ENCODE data around the gene TMED10.

The TMED10 gene

DNA sequence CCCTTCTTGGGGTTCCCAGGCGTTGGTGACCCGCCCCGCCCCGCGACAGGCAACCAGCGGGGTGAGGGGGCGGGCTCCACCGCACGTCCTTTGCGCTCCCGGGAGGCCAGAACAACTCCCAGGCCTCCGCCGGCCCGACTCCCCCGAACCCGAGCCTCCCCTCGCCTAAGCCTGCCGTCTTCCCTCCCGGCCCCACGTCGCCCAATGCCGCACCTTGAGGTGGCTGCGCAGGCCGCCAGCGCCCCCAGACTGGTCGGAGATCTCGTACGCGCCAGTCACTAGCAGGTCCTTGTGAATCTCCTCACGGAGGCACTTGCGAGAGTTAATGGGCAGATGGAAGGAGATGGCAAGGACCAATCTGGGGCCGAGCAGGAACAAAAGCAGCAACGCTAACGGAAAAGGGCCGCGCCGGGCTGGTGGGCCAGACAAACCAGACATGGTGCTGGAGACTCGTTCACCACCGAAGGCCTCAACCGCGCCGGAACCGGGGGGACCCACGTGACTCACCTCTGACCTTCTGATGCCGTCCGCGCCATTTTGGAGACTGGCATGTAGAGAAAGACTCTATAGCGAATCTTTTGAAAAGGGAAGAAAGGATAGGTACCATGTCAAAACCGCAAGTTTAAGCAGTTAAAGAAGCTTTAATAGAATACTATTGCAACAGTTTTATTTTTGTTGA, at the start of gene TMED10:
TSS of gene TMED10 (minus strand) at position 471 of the 679 bp plus-strand sequence. CDS start at position 438, 33 bp downstream.
- DNase-seq: peak; percentile 93

DNA sequence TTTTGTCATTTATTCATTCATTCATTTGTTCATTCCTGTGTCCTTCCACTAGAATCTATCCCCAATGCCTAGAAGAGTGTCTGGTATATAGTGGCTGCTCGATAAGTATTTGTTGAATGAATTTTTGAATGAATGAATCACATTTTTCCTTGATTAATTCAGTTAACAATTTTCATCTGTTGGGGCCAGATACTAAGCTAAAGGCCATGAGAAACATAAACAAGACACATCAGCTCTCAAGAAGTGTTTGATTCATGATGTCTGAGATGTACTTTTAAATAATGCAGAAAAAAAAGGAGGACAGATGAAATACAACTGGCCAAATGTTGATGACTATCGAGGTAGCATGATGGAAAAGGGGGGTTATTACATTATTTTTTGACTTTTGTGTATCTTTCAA, 48.1 kb upstream of the TMED10 start:
- no peak for DNase-seq

DNA sequence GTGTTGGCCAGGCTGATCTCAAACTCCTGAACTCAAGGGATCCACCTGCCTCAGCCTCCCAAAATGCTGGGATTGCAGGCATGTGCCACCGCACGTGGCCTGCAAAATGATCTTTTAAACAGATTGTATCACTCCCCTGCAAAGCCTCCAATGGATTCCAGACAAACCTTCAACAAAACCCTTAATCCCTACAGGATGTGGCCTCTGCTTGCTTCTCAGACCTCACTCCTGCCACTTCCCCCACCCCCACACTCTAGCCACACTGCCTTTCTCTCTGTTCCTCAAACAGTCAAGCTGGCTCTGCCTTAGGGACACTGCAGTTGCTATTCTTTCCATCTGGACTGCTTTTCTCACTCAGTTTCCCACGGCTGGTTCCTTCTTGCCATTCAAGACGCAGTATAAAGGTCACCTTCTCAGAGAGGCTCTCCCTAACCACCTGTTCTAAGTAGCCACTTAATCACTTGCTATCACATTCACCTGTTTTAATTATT, 47.3 kb upstream of the TMED10 start:
- DNase-seq: peak; percentile 66

DNA sequence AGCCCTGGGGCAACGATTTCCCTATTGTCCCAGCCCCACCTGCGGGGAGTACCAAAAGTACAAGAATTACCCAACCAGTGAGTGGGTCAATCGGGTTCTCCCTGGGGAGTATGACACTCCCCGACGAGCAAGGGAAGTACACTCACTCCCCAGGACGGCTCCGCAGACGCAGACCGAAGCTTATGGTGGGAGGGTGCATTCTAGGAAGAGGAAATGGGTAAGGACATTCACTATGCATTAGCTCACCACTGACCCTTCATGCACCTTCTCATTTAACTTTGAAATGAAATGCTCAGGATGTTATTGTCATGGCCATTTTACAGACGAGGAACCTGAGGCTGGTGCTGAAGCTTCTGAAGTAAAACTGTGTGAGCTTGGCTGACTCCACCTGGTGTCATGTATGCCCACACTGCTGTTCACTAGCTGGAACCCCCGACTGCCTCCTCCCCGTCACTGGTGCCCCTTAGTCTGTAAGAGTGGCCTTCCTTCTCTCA, 45.8 kb upstream of the TMED10 start:
- no peak for DNase-seq

DNA sequence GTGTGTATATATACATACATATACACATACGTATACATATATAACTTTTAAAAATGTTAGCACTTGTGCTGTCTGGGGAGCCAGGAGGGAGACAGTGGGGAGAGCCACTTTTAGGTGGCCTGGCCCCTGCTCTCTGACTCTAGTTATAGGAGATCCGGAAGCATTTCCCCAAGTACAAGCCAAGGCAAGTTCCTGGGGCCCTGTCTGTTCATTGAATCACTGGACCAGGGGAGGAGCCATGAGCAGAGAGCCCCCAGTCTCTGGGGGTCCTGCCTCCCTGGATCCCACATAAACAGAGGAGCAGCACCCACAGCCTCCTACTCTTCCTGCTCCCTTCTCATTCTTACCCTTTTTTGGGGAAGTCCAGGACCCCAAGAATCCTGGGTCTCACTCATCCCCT, 45.4 kb upstream of the TMED10 start:
- DNase-seq: no peak

DNA sequence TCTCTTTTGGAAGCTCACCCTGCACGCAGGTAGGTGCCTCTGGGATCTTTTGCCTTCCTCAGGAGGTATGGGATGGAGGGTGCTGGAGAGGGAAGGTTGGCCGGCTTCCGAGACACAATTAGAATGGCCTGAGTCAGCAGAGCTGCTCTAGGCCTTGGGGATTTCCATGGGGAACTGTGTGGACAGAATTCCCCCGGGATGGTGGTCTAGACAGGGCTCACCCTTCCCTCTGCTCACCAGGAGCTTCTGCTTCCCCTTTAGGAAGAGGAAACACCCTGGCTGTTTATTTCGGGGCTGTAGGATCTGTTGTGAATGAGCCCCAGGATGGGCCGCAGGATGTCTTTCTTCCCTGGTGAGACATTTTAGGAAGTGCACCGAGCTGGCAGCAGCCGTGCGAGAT, 43.7 kb upstream of the TMED10 start:
- DNase-seq: no peak

DNA sequence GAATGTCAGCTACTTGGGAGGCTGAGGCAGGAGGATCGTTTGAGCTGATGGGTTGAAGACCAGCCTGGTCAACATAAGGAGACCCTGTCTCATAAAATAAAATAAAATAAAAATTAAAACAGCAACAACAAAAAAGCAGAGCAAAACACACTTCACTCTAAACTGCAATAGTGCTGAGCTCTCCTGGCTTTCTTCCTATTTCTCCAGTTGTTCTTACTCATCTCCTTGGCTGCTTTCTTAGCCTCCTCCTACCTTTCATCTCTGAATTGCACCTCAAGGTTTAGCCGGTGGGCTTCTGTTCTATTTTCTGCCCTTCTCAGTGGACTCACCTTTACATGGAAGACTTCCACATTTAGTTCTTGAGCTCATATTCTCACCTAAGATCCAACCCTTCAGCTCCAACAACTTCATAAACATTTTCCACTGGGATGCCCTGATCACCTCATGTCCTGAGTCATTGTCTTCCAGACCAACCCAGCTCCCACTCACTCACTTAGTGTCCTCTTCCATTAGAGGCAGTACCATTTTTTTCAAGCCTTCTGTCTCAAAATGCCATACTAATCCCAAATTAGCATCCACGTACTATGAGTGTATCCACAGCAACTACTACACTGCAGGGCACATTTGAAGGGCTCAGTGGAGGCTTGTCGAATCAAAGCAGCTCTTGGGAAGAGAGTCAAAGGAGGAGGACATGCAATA, 41.2 kb upstream of the TMED10 start:
- DNase-seq: no peak

DNA sequence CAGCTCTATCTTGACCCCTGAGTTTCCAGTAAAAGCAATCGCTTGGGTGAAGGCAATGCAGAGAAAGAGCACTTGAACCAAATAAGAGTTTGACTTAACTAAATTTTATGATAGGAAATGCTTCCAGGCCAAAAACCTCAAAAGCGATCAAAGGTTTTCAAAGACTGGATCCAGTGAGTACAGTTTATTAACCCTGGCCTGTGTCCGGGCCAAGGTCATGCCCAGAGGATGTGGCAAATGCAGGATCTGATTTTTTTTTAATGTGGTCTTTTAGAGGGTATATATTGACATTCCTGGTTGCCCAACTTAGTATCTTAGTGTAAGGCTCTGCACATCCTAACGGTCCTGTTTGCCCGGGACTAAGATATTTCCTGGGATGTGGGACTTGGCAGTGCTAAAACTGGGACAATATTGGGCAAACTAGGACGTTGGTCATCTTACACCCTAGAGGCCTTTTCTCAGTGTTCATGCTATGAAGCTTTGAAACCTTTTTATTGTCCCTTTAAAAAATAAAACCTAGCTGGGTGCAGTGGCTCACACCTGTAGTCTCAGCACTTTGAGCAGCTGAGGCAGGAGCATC, 40.1 kb upstream of the TMED10 start:
- DNase-seq: no peak

DNA sequence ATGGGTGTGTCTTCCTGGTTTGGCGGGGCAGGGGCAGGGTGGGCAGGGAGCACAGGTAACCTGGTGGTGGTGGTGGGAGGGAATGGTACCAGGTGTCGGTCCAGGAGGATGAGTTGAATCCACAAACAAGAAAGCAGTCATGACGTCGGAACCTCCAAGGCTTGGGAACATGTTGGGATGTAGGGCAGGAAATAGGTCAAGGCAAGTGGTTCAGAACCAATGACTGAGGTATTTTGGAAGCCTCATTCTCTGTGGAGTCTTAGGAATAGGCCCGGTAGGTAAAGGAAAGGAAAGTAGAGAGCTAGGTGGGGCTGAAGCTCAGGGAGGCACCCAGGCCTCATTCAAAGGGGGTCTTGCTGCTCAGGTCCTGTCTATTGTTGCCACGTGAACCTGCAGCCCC, 39.1 kb upstream of the TMED10 start:
- DNase-seq: no peak

DNA sequence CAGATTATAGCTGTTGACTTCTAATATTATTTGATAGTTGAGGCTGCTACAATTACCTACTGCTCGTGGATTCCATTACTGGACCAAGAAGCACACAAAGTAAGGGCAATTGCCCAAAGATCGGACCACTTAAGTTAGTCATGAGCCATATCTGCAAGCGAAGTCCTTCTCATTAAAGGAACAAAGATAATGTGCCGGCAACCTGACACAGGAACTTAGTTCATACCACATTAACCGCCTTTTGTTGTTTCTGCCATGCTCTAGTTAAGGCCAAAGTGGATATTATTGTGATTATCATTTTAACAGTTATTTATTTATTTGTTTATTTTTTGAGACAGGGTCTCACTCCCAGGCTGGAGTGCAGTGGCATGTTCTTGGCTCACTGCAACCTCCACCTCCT, 38.1 kb upstream of the TMED10 start:
- DNase-seq: no peak

DNA sequence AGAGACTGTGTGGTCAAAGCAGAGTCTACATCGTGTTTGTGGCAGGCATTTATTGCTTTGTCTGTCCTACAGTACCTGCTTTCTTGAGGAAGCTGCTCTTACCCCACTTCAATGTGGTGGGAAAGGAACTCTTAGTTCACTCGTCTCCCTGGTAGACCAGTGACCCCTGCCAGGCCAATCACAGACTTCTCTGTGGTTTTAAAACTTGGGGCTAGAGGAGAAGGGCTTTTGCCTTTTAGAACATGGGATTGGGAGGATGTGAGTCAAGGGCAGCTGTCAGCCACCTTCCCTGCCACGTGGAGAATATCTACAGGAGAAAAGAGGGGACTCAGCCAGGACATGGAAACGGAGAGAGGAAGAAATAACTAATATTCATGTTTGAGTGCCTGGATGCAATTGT, 36.8 kb upstream of the TMED10 start:
- DNase-seq: no peak

DNA sequence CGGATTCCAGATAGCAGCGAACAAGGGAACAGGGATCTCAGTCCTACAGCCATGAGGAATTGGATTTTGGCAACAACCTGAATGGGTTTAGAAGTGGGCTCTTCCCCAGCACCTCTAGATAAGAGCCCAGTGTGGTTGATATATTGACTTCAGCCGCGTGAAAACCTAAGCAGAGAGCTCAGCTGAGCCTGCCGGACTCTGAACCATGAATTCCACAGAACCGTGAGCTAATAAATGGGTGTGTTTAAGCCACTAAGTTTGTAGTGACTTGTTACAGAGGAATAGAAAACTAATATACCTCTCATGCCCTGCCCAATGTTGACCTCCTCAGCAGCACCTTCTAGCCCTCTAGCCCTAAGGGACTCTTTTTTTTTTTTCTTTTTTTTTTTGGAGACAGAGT, 32.4 kb upstream of the TMED10 start:
- no peak for DNase-seq

DNA sequence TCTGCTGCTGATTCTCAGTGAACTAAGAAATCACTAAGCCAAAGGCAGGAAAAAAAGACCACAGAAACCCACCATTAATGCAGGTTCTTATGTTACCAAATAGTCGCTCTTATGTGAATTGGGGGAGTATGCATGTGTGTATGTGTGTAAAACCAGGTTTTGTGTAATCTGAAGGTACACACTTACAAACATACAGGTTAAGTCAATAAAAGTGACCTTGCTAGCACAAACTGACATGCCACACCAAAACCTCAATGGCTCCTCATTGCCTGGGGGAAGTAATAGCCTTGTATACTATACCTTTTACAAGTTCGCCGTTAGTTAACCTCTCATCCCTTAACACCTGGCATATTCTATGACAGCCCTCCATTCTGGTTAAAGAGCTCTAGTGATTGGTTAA, 29.8 kb upstream of the TMED10 start:
- no peak for DNase-seq

DNA sequence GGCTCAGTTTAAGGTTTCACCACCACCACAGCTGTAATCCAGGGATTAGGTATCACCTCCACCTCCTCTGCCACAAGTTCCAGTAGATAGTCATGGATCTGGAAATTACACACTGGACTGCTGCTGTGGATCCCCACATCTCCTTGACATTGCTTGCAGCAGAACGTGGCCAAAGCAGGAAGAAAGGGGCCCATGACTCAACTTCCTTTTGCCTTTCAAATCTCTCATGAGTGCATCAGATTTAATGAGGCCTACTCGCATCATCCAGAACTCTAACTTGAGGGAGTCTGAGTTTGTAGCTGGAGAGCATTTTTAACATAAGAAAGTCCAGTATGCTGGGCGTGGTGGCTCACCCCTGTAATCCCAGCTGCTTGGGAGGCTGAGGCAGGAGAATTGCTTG, 29.2 kb upstream of the TMED10 start:
- no peak for DNase-seq

DNA sequence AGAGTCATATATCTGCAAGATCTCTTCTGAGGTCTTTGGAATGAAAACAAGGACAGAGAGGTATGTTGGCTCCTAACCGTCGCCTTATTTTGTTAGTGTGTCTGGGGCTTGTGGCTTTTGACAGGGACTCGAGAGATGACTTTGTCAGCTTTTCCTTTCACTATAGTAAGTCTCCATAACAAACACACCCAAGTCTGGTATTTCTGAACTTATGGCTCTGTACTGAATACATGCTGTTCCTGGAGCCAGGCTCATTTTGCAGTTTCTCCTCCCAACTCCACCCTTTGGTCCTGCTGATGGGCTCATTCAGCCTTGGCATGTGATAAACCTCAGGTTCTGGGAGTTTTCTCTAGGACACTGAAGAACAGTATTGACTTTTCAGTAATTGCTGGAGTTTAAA, 27.7 kb upstream of the TMED10 start:
- DNase-seq: no peak

DNA sequence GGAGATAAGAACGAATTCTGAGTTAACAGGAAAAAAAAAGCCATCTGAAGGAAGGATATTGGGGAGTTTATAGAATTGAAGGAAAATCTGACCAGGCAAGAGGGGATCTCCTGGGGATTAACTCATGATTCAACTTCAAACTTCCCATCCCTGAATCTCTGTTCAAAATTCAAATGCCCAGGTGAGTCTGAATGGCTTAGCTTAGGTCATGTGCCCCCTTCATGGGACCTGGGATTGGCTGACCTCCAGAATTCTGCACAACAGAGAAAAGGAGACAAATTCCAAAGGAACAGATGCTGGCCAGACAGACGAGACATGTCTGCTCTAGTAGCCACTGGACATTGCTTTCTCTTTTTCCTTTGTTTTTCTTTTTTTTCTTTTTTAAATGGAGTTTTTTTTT, 26.2 kb upstream of the TMED10 start:
- DNase-seq: no peak

DNA sequence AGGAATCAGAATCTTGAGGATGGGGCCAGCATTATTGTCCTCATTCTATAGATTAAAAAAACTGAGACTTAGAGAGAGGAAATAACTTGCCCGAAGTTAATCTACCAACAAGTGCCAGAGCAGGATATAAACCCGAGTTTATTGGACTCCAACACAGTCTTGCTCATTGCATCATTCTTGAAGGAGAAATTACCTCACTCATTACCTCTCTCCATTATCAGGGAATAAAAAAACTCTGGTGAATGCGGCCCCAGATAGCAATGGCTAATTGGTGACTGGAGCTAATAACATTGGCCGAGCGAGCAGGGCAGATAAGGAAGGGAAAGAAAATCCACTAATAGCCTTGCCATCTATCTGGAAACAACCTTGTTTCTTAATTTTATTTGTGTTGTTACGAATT, 24.7 kb upstream of the TMED10 start:
- no peak for DNase-seq

DNA sequence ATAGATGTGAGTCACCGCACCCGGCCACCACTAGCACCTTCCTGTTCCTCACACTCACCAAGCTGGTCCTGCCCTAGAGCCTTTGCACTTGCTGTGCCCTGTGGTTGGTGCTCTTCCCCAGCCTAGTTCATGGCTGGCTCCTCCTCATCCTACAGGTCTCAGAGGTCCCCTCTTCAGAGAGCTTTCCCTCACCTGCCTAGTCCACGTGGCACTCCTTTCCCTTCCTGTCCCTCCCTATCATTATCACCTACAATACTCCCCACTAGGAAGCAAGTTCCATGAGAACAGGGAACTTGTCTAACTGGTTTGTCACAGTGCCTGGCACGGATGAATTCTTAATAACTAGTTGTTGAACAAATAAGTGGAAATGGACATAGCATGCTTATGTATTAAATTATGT, 24.0 kb upstream of the TMED10 start:
- DNase-seq: no peak

DNA sequence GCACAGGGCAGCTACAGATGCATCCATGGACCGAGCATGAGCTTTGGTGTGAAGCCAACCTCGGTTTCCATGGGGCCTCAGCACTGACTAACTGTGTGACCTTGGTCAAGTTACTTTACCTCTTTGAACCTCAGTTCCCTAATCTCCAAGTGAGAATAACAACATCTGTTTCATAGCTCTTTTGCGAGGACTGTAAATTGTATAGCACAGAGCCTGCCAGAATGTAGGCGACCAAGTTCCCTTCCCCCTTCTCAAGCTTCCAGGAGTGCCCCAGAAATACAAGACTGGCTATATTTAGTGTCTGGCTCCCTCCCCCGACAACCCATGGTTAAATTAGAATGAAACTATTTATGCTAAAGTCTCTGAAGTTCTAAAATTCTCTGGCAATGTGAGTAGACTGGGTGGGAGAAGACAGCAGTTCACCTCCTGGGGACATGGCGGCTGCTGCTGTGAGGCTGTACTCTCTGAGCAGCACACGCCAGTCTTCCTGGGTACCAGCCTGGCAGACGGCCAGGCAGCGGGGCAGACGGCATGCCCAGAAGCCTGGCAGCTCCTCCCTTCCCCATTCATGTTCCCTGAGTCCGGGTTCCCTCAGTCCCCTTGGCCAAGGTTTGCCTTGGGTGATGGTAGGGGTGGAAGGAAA, 22.0 kb upstream of the TMED10 start:
- DNase-seq: no peak

DNA sequence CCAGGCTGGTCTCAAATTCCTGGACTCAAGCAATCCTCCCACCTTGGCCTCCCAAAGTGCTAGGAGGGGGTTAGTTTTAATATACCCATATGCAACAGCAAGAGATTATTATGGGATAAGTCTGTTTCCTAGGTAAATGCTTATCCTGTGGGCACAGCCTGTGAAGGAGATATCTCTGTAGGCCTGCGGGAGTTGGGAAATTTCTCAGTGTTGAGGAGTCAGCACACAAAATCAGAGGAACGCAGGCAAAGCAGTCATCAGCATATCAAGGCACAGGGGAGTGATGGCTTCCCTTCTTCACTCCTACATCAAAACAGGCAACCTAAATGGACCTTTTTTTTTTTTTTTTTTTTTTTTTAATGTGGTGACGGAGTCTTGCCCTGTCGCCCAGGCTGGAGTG, 20.9 kb upstream of the TMED10 start:
- no peak for DNase-seq

DNA sequence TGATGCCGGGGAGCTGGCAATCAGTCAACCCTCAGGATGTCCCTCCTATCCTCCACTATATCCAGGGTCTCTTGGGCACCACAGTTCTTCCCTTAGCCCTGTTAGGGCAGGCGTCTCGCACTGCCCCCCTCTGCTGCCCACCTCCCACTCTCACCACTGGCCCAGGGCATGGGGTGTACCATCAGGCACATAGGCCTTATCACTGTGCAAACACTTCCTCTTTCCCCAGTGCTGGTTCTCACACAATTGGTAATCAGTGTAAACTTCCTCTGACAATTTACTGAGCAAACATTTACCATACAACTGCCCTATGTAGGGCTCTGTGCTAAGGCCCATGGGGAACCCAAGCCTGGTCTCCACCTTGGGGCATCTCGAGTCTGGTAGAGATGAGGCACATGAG, 20.1 kb upstream of the TMED10 start:
- peak; percentile 69 for DNase-seq

DNA sequence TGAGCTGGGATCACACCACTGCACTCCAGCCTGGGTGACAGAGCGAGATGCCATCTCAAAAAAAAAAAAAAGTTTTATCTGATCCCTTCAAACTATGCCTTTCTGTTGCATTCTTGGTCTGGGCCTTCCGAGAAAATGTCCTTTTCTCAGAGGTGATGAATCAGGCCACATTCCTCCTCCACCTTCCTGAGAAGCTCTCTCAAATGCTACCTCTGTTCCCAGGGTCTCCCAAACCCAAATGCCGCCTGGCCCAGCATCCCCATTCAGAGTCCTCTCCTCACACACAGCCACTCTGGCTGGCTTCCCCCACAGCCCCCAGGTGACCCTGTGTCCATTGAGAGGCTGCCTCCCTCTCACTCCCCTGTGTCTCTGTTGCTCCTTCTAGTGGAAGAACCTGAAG, 19.7 kb upstream of the TMED10 start:
- DNase-seq: no peak

DNA sequence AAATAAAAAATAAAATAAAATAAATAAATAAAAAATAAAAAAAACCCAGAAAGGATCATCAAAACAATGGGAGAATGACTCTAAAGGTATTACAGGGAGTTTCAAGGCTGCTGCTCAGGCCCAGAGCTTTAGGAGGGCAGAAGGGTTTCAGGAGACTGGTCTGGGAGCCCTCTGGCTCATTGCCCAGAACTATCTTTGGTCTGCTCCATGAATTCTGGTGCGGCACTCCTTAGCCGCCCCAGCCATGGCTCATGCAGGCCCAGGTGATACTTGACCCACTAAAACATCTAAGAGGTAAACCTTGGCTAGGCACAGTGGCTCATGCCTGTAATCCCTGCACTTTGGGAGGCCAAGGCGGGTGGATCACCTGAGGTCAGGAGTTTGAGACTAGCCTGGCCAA, 14.7 kb upstream of the TMED10 start:
- no peak for DNase-seq

DNA sequence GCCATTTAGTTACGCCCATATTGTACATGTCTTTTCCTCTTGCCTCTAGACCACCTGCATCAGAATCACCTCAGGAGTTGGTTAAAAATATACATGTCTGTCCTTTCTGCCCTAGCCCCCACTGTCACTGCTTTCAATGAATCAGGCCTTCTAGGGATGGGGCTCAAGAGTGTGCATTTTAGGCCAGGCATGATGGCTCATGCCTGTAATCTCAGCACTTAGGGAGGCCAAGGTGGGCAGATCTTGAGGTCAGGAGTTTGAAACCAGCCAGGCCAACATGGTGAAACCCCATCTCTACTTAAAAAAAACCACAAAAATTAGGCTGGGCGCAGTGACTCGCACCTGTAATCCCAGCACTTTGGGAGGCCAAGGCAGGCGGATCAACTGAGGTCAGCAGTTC, 13.6 kb upstream of the TMED10 start:
- DNase-seq: no peak
